Retinal pigment epithelial cell (primary cell): ENCODE data around the gene NEK9.

Experiments used
- DNase-seq: peaks from one replicate; pipeline ENCODE4 v3.0.0-alpha.2; 2010; ENCODE audit warnings: low read depth
- H3K4me3 ChIP-seq: 2 replicates; pipeline ENCODE4 v1.5.1; 2011; ENCODE audit warnings: mild to moderate bottlenecking, low read length, control low read depth, moderate library complexity
- TF ChIP-seq, protein P1 (sequence below): conservative IDR thresholded peaks from 2 replicates; pipeline ENCODE4 v1.5.1; 2011; ENCODE audit warnings: low read depth, low read length, control low read depth, inconsistent platforms

The NEK9 gene

DNA sequence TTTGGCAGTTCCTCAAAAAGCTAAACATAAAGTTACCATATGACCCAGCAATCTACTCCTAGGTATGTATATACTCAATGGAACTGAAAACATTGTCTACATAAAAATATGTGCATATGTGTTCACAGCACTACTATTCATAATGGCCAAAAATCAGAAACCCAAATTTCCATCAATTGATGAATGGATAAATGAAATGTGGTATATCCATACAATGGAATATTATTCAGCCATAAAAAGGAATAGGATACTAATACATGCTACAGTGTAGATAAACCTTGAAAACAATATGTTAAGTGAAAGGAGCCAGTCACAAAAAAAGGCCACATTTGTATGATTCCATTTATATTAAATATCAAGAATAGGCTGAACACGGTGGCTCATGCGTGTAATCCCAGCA lies 66.4 kb downstream of the NEK9 start:
- no peak overlapping the region for H3K4me3 ChIP-seq
- TF ChIP-seq, protein P1, sequence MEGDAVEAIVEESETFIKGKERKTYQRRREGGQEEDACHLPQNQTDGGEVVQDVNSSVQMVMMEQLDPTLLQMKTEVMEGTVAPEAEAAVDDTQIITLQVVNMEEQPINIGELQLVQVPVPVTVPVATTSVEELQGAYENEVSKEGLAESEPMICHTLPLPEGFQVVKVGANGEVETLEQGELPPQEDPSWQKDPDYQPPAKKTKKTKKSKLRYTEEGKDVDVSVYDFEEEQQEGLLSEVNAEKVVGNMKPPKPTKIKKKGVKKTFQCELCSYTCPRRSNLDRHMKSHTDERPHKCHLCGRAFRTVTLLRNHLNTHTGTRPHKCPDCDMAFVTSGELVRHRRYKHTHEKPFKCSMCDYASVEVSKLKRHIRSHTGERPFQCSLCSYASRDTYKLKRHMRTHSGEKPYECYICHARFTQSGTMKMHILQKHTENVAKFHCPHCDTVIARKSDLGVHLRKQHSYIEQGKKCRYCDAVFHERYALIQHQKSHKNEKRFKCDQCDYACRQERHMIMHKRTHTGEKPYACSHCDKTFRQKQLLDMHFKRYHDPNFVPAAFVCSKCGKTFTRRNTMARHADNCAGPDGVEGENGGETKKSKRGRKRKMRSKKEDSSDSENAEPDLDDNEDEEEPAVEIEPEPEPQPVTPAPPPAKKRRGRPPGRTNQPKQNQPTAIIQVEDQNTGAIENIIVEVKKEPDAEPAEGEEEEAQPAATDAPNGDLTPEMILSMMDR, result no peak
- no peak for DNase-seq

DNA sequence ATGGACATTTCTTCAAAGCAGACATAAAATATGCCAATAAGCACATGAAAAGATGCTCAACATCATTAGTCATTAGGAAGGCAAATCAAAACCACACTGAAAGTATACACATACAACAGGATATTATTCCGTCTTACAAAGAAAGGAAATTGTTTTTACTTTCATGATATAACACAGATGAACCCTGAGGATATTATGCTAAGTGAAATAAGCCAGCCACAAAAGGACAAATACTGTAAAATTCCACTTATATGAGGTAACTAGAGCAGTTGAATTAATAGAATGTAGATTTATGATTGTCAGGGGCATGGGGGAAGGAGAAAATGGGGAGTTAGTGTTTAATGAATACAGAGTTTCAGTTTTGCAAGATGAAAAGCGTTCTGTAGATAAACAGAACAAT lies 67.2 kb downstream of the NEK9 start:
- TF ChIP-seq, protein P1, result no peak
- H3K4me3 ChIP-seq, result no peak overlapping the region
- DNase-seq, result no peak

DNA sequence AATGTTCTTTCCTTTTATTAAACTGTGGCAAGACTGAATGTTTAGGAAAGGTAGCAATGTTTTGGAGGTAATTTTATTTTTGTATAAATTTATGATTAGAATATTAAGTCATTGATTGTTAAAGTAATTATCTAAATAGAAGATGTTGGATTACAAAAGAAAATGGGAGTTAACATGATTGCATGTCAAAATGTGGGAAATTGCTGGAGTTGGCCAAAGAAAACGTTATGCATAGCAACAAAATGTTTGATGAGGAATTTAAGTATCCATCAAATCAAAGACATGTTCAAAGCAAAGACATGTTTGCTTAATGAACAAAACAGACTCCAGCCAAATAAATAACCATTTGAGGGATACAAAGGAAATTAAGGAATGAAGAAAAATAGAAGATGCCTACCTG lies 72.4 kb downstream of the NEK9 start:
- TF ChIP-seq, protein P1, result no peak

DNA sequence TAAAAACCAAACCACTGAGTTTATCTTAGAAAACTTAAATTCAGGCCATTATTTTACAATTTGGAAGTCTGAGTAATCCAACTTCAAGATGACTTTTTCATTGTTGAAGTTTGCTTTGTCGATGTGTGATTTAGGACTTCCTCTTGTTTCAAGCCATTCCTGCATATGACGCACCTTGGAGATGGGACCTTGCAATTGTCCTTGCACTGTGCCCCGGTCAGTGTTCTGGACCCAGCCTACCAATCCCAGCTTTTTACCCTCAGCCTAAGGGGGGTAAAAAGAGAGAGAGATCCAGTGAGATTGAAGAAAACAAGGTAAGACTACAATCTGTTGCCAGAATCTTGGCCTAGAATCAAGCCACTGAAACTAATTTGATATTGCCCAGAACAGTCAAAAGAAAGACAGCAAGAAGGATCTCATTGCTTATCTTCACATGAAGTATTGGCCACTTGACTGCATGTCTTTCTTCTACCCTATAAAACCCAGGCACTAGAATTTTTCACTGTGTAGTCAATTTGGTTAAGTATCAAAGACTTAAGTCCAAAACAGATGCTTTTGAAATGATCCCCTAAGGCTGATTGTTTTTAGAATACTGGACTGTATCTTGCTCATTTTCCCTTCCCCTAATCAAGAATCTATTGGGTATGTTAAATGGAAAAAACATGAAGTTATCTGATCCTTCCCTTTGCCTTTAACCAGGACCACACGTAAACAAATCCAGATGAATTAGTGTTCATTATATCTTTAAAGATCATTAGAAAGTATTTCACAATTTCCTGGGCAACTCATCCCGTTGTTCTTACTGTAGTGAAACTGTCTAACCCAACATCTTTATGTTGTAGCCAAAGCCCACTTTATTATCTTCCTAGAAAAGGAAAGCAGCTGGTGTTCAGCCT lies 73.2 kb downstream of the NEK9 start:
- TF ChIP-seq, protein P1, result no peak
- DNase-seq, result no peak

More for the DNA sequence above, 72.4 kb downstream of the NEK9 start:
- DNase-seq, result no peak
- no peak overlapping the region for H3K4me3 ChIP-seq

DNA sequence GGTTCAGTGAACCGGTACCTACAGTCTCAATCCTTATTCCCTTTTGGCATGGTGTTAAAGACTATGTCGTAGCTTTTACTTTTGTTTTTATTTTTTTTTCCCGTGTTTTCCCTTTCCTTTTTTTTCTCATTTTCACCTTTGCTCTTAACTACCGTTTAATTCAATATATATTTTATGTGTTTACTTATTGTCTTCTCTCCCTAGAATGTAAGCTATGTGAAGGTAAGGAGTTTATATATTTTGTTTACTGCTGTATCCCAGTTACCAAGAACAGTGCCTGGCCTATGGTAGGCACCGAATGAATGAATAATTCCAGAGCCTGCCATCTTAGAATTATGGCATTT lies 75.3 kb downstream of the NEK9 start:
- TF ChIP-seq, protein P1, result no peak

More for the DNA sequence above, 73.2 kb downstream of the NEK9 start:
- no peak overlapping the region for H3K4me3 ChIP-seq

DNA sequence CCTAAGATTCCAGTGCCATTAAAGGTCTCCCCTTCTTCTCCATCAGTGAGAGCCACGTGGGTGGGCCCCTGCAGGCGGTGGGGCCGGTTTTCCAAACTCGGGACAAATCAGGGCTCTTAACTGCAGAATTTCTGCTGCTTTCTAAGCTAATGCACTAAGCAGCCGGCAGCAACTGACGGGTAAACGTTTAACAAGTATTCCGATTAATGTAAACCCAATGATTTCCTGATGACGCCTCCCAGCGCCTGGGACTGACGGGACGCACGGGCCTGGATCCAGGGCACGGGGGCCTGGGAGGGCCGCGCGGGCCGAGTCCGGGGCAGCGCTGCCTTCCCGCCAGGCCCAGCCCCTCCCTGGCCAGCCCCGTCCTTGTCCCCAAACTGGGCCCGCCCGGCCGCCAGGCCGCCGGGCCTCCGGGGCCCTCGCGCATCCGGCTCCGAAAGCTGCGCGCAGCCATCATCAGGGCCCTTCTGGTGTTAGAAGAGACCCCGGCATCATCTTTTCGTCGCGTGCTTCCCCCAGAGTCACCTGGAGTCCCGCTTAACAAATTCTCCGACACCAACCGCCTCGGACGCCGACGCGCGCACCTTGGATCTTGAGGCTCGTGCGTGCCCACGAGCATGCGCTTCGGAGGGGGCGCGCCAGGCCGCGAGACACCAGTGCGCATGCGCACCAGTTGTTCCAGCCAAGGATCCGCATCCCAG lies 75.8 kb downstream of the NEK9 start, which contains the start of gene MLH3:
MLH3 (minus strand) TSS at position 616 of the 704 bp plus-strand sequence. CDS start 1,812 bp downstream, outside the sequence.
- H3K4me3 ChIP-seq, result peak within 1 kb of the TSS; percentile 54
- peak; percentile 34 for DNase-seq
- TF ChIP-seq, protein P1, result no peak

More for the DNA sequence above, 75.3 kb downstream of the NEK9 start:
- no peak for DNase-seq
- H3K4me3 ChIP-seq, result peak overlapping the region; percentile 54
